NB4 (cell line): ENCODE measurements around the gene PIK3R3.

Experiments used
- CTCF ChIP-seq: IDR thresholded peaks from one replicate; pipeline ENCODE4 v1.5.1; 2012; ENCODE audit warnings: low read depth, low read length
- POLR2A ChIP-seq: IDR thresholded peaks from 2 replicates; pipeline ENCODE4 v1.6.1; 2011; ENCODE audit warnings: mild to moderate bottlenecking; ENCODE audit not compliant: insufficient read length; ENCODE audit errors: extremely low read depth

GRCh38 chr1:46114925-46115603, 17.4 kb downstream of the PIK3R3 start:
- no peak for TF ChIP-seq CTCF
- no peak for TF ChIP-seq POLR2A
